Liver (tissue), 9 donors: ENCODE measurements around the gene PRIMA1. TPM values are rescaled to one million over a fixed set of nuclear protein-coding genes. Genes with fewer than 3 reads are reported as not detected.

Experiments
- DNase-seq: peaks from one replicate; pipeline ENCODE4 v3.0.0-alpha.2; 2017; ENCODE audit warnings: low spot score
- H3K27ac ChIP-seq, 2 donors: one replicate each; pipeline ENCODE4 v1.7.0; 2013; ENCODE audit warnings: inconsistent platforms in 2 of 2, low read length in 2 of 2, control low read depth in 1 of 2, low read depth in 1 of 2, mild to moderate bottlenecking in 1 of 2
- H3K27me3 ChIP-seq, 4 donors: one replicate each; pipeline versions ENCODE4 v1.6.1 to v1.7.0; 2013; ENCODE audit warnings: low read length in 3 of 4, inconsistent platforms in 1 of 4, mild to moderate bottlenecking in 1 of 4, moderate library complexity in 1 of 4; ENCODE audit not compliant: control insufficient read depth in 4 of 4, insufficient read depth in 4 of 4
- H3K36me3 ChIP-seq, 4 donors: one replicate each; pipeline versions ENCODE4 v1.6.1 to v1.7.0; 2013; ENCODE audit warnings: low read length in 3 of 4, mild to moderate bottlenecking in 3 of 4, low read depth in 1 of 4, moderate library complexity in 1 of 4; ENCODE audit not compliant: control insufficient read depth in 4 of 4, insufficient read depth in 3 of 4
- H3K4me1 ChIP-seq, 4 donors: one replicate each; pipeline versions ENCODE4 v1.6.1 to v1.7.0; 2013; ENCODE audit warnings: low read length in 3 of 4, mild to moderate bottlenecking in 3 of 4, moderate library complexity in 1 of 4; ENCODE audit not compliant: control insufficient read depth in 4 of 4, insufficient read depth in 4 of 4
- H3K4me3 ChIP-seq, 3 donors: one replicate each; pipeline versions ENCODE4 v1.6.1 to v1.7.0; 2013; ENCODE audit warnings: low read length in 3 of 3, control low read depth in 1 of 3, low read depth in 1 of 3, mild to moderate bottlenecking in 1 of 3
- H3K9ac ChIP-seq, 2 donors: one replicate each; pipeline ENCODE4 v1.7.0; 2013; ENCODE audit warnings: low read length in 2 of 2, mild to moderate bottlenecking in 2 of 2, moderate library complexity in 2 of 2, control low read depth in 1 of 2, low read depth in 1 of 2
- H3K9me3 ChIP-seq, 4 donors: one replicate each; pipeline versions ENCODE4 v1.6.1 to v1.7.0; 2013; ENCODE audit warnings: low read length in 3 of 4; ENCODE audit not compliant: control insufficient read depth in 4 of 4
- ATF3 ChIP-seq: IDR thresholded peaks from 2 replicates; pipeline ENCODE4 v1.6.1; 2016; ENCODE audit warnings: antibody characterized with exemption
- CTCF ChIP-seq: fragments of 150-350 bp; IDR thresholded peaks from 2 replicates; pipeline ENCODE4 v1.5.1; 2017; ENCODE audit warnings: improper control_type of control experiment, low read depth, low read length; ENCODE audit not compliant: missing input control
- EGR1 ChIP-seq, 2 donors: IDR thresholded peaks; 2 replicates each; pipeline ENCODE4 v1.6.1; 2016 to 2018; ENCODE audit warnings: antibody characterized with exemption in 2 of 2, low read depth in 2 of 2
- FOXA1 ChIP-seq: IDR thresholded peaks from 2 replicates; pipeline ENCODE4 v1.6.1; 2016; ENCODE audit warnings: antibody characterized with exemption
- FOXA2 ChIP-seq: IDR thresholded peaks from 2 replicates; pipeline ENCODE4 v1.6.1; 2016; ENCODE audit warnings: antibody characterized with exemption
- GABPA ChIP-seq, 2 donors: IDR thresholded peaks in 1 of 2; conservative IDR thresholded peaks in 1 of 2; 2 replicates each; pipeline ENCODE4 v1.6.1; 2016; ENCODE audit warnings: antibody characterized with exemption in 2 of 2, mild to moderate bottlenecking in 1 of 2, moderate library complexity in 1 of 2
- HNF4A ChIP-seq, 2 donors: conservative IDR thresholded peaks; 2 replicates each; pipeline ENCODE4 v1.6.1; 2016; ENCODE audit warnings: antibody characterized with exemption in 2 of 2, mild to moderate bottlenecking in 2 of 2
- HNF4G ChIP-seq: IDR thresholded peaks from 2 replicates; pipeline ENCODE4 v1.6.1; 2016; ENCODE audit warnings: antibody characterized with exemption
- JUND ChIP-seq, 2 donors: IDR thresholded peaks; 2 replicates each; pipeline ENCODE4 v1.6.1; 2016; ENCODE audit warnings: antibody characterized with exemption in 2 of 2
- NR2F2 ChIP-seq: IDR thresholded peaks from 2 replicates; pipeline ENCODE4 v1.6.1; 2016; ENCODE audit warnings: antibody characterized with exemption
- RAD21 ChIP-seq, 2 donors: IDR thresholded peaks; 2 replicates each; pipeline ENCODE4 v1.6.1; 2016; ENCODE audit warnings: antibody characterized with exemption in 2 of 2, mild to moderate bottlenecking in 2 of 2
- REST ChIP-seq: IDR thresholded peaks from 2 replicates; pipeline ENCODE4 v1.6.1; 2016; ENCODE audit warnings: antibody characterized with exemption, mild to moderate bottlenecking
- RXRA ChIP-seq, 2 donors: IDR thresholded peaks; 2 replicates each; pipeline ENCODE4 v1.6.1; 2017 to 2018; ENCODE audit warnings: antibody characterized with exemption in 2 of 2, mild to moderate bottlenecking in 1 of 2
- SP1 ChIP-seq: IDR thresholded peaks from 2 replicates; pipeline ENCODE4 v1.6.1; 2018; ENCODE audit warnings: antibody characterized with exemption, mild to moderate bottlenecking
- TAF1 ChIP-seq: conservative IDR thresholded peaks from 2 replicates; pipeline ENCODE4 v1.6.1; 2016; ENCODE audit warnings: antibody characterized with exemption, mild to moderate bottlenecking
- YY1 ChIP-seq: IDR thresholded peaks from 2 replicates; pipeline ENCODE4 v1.6.1; 2016; ENCODE audit warnings: antibody characterized with exemption, mild to moderate bottlenecking
- ZBTB33 ChIP-seq: IDR thresholded peaks from 2 replicates; pipeline ENCODE4 v1.6.1; 2016; ENCODE audit warnings: antibody characterized with exemption
- WGBS: extraction: QIAGEN DNeasy Blood & Tissue Kit; methylation state at CpG from one replicate; pipeline ENCODE4 v1.1.7; 2013; 5-methylcytosine and 5-hydroxymethylcytosine counted together
- polyA plus RNA-seq, 2 donors: library from polyadenylated mRNA; stranded (reverse) in 1 of 2; unstranded in 1 of 2; fragments of 200-250 nt in 1 of 2; fragments of >200 nt in 1 of 2; fragmentation: Nextera tagmentation in 1 of 2; extraction: Ambion mirVana in 1 of 2; gene quantifications; one replicate each; pipeline versions ENCODE4 v1.2.1 to v1.2.3, GENCODE V29; 2013 to 2015
- total RNA-seq, 2 donors: library from RNA; depleted of rRNA; stranded (reverse); fragments of >200 nt; gene quantifications; one replicate each; pipeline ENCODE4 v1.2.3, GENCODE V29; 2014
- donor health status: healthy.
- donor health status: healthy.
- donor health status: healthy.
- donor health status: healthy.
- donor health status: healthy.

Gene PRIMA1
- total and polyA plus RNA-seq, 4 donors = 0.08 to 0.38 (median 0.13) TPM; not detected in 1

- Histone ChIP-seq H3K4me3 (no peak overlapping the region), H3K9me3 (no peaks in the 10 kb centered on the region), H3K36me3 (no peaks in the 10 kb centered on the region), H3K4me1 (no peaks in the 10 kb centered on the region), H3K9ac (no peak overlapping the region), H3K27ac (no peak overlapping the region), H3K27me3 (no peaks in the 10 kb centered on the region)
- 79% methylated on average over 18 of the region's 18 CpGs for whole genome bisulfite sequencing
- TF ChIP-seq FOXA1 (no peak), JUND (IDR thresholded peaks at IDR 0.05) (no peak), REST (no peak), ZBTB33 (no peak), EGR1 (IDR thresholded peaks at IDR 0.05; ENCODE audit: low read depth in 2 of 2) (no peak), RAD21 (IDR thresholded peaks at IDR 0.05) (no peak), NR2F2 (no peak), SP1 (no peak), YY1 (no peak), RXRA (IDR thresholded peaks at IDR 0.05) (no peak), FOXA2 (no peak), ATF3 (no peak), GABPA (IDR thresholded peaks at IDR 0.05 in 1 of 2, conservative IDR thresholded peaks at IDR 0.05 in 1 of 2) (no peak), HNF4G (no peak), TAF1 (no peak), HNF4A (conservative IDR thresholded peaks at IDR 0.05) (no peak), CTCF (no peak)
- DNase-seq = no peak
These were observed 75.2 kb downstream of the PRIMA1 start for GRCh38 chr14:93712838-93713724.
